HepG2 (cell line): ENCODE data around the gene CMIP. TPM values are rescaled to one million over a fixed set of nuclear protein-coding genes. Genes with fewer than 3 reads are reported as not detected.

ENCODE experiments used
- CHD2 ChIP-seq: IDR thresholded peaks from 2 replicates; pipeline ENCODE4 v1.6.1; 2011; ENCODE audit warnings: low read depth, low read length, improper control_type of control experiment
- CHD4 ChIP-seq: fragments of 200-600 bp; sonication (generic); IDR thresholded peaks from 2 replicates; pipeline ENCODE4 v1.7.0; 2017; ENCODE audit warnings: mild to moderate bottlenecking, low read length, borderline replicate concordance
- KDM5A ChIP-seq: fragments of 200-600 bp; sonication (generic); IDR thresholded peaks from 2 replicates; pipeline ENCODE4 v1.7.0; 2018; ENCODE audit warnings: antibody characterized with exemption, mild to moderate bottlenecking, low read length, borderline replicate concordance
- SMAD3 ChIP-seq: sonication (generic); formaldehyde crosslinking; IDR thresholded peaks from 2 replicates; pipeline ENCODE4 v1.4.0; 2020; ENCODE audit warnings: missing genetic modification reagents
- SRSF1 ChIP-seq: fragments of 200-400 bp; formaldehyde crosslinking; optimal IDR thresholded peaks from 2 replicates; pipeline ENCODE3; 2017; ENCODE audit warnings: mild to moderate bottlenecking, low read depth, low read length, moderate library complexity
- TAF15 ChIP-seq: fragments of 200-400 bp; formaldehyde crosslinking; IDR thresholded peaks from one replicate; pipeline ENCODE4 v1.6.1; 2018; ENCODE audit warnings: mild to moderate bottlenecking, low read depth, low read length; ENCODE audit not compliant: poor library complexity, severe bottlenecking
- ZFX ChIP-seq: sonication (generic); formaldehyde crosslinking; IDR thresholded peaks from 2 replicates; pipeline ENCODE4 v1.4.0; 2020; ENCODE audit warnings: mild to moderate bottlenecking, low read depth, missing genetic modification reagents, moderate library complexity
- ZNF644 ChIP-seq: IDR thresholded peaks from 2 replicates; pipeline ENCODE4 v1.6.1; 2016; ENCODE audit warnings: low read depth
- polyA plus RNA-seq, 8 experiments: library from polyadenylated mRNA; depleted of rRNA in 3 of 8; stranded (reverse) in 7 of 8; unstranded in 1 of 8; fragments of >200 nt; fragmentation: Illumina TruSeq in 4 of 8; extraction: Trizol in 4 of 8; gene quantifications; 2 replicates each; pipeline versions ENCODE4 v1.2.1 to v1.2.3, GENCODE V29; 2011 to 2016; ENCODE audit warnings: low read depth in 4 of 8, missing spikeins in 1 of 8, mixed read lengths in 1 of 8; ENCODE audit not compliant: insufficient read depth in 1 of 8
- total RNA-seq, 5 experiments: library from RNA; depleted of rRNA; stranded (reverse); fragments of >200 nt; fragmentation: Illumina TruSeq; extraction: Trizol; gene quantifications; 2 replicates each; pipeline ENCODE4 v1.2.3, GENCODE V29; 2016; ENCODE audit warnings: low read depth in 1 of 5
- TF ChIP-seq, protein P1 (sequence below): sonication (generic); formaldehyde crosslinking; IDR thresholded peaks from 2 replicates; pipeline ENCODE4 v1.5.0; 2020; ENCODE audit warnings: mild to moderate bottlenecking, missing genetic modification reagents, borderline replicate concordance

The CMIP gene
- total and polyA plus RNA-seq, 2 of the 13 experiments (the other 11 are each of a cell fraction or from before 2014, with no cell fraction given) = 10.9 to 18.1 TPM

DNA sequence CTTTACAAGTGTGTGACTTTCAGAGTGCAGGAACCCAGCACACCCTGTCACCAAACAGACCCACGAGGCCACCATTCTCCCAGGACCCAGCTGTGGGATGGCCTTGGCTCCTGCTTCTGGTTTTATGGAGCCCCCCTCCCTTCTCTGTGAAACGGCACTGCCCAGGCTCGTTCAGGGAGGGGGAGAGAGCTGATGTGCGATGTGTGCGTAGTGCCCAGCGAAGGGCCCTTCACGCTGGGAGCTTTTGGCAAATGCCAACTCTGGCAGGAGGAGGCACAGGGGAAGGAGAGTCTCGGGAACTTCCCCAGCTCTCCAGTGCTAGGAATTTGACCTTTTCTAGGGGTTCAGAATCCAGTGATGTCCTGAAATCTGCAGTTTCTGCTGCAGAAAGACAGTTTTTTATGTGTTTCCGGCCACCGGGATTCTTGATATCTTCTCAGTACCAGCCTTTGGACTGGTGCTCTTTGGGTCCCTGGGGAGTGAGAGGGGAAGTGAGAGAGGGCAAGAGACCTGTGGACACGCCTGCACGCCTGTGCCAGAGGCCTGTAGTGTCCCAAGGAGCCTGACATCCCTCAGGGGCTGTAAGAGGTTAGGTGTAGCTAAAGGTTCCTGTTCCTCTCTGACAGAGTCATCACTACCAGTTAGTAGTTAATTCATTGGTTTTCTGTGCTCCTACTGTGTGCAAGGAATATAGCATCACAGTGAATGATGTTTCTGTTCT lies 45.1 kb downstream of the CMIP start (continued):
- TF ChIP-seq, protein P1, sequence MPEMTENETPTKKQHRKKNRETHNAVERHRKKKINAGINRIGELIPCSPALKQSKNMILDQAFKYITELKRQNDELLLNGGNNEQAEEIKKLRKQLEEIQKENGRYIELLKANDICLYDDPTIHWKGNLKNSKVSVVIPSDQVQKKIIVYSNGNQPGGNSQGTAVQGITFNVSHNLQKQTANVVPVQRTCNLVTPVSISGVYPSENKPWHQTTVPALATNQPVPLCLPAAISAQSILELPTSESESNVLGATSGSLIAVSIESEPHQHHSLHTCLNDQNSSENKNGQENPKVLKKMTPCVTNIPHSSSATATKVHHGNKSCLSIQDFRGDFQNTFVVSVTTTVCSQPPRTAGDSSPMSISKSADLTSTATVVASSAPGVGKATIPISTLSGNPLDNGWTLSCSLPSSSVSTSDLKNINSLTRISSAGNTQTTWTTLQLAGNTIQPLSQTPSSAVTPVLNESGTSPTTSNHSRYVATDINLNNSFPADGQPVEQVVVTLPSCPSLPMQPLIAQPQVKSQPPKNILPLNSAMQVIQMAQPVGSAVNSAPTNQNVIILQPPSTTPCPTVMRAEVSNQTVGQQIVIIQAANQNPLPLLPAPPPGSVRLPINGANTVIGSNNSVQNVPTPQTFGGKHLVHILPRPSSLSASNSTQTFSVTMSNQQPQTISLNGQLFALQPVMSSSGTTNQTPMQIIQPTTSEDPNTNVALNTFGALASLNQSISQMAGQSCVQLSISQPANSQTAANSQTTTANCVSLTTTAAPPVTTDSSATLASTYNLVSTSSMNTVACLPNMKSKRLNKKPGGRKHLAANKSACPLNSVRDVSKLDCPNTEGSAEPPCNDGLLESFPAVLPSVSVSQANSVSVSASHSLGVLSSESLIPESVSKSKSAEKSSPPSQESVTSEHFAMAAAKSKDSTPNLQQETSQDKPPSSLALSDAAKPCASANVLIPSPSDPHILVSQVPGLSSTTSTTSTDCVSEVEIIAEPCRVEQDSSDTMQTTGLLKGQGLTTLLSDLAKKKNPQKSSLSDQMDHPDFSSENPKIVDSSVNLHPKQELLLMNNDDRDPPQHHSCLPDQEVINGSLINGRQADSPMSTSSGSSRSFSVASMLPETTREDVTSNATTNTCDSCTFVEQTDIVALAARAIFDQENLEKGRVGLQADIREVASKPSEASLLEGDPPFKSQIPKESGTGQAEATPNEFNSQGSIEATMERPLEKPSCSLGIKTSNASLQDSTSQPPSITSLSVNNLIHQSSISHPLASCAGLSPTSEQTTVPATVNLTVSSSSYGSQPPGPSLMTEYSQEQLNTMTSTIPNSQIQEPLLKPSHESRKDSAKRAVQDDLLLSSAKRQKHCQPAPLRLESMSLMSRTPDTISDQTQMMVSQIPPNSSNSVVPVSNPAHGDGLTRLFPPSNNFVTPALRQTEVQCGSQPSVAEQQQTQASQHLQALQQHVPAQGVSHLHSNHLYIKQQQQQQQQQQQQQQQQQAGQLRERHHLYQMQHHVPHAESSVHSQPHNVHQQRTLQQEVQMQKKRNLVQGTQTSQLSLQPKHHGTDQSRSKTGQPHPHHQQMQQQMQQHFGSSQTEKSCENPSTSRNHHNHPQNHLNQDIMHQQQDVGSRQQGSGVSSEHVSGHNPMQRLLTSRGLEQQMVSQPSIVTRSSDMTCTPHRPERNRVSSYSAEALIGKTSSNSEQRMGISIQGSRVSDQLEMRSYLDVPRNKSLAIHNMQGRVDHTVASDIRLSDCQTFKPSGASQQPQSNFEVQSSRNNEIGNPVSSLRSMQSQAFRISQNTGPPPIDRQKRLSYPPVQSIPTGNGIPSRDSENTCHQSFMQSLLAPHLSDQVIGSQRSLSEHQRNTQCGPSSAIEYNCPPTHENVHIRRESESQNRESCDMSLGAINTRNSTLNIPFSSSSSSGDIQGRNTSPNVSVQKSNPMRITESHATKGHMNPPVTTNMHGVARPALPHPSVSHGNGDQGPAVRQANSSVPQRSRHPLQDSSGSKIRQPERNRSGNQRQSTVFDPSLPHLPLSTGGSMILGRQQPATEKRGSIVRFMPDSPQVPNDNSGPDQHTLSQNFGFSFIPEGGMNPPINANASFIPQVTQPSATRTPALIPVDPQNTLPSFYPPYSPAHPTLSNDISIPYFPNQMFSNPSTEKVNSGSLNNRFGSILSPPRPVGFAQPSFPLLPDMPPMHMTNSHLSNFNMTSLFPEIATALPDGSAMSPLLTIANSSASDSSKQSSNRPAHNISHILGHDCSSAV (CRISPR knock-in tag) = no peak
- TF ChIP-seq KDM5A (no peak), CHD4 (no peak), SRSF1 (no peak), TAF15 (no peak), ZFX (CRISPR knock-in tag) (no peak), ZNF644 (CRISPR knock-in tag) (no peak), SMAD3 (CRISPR knock-in tag) (no peak), CHD2 (no peak)
- TF ChIP-seq, all 625 proteins: peak for 5
